Left lung (tissue), 10 donors: Measurements from ENCODE around the gene MANBA. TPM values are rescaled to one million over a fixed set of nuclear protein-coding genes. Genes with fewer than 3 reads are reported as not detected.

Experiments used
- ATAC-seq: fragments of 200-7000 bp; cut with Tn5 transposase; one replicate; pipeline ENCODE4 v1.9.1; 2020; ENCODE audit warnings: moderate library complexity
- DNase-seq, 4 donors: peaks; one replicate each; pipeline ENCODE4 v3.0.0-alpha.2; 2013 to 2020
- H3K27ac ChIP-seq, 2 donors: fragments of 200-600 bp; sonication (generic) in 1 of 2; one replicate each; pipeline versions ENCODE4 v1.5.0 to v1.8.0; 2020 to 2021
- H3K27me3 ChIP-seq, 2 donors: fragments of 200-600 bp; sonication (generic) in 1 of 2; one replicate each; pipeline versions ENCODE4 v1.5.0 to v1.8.0; 2020 to 2021
- H3K36me3 ChIP-seq, 2 donors: fragments of 200-600 bp; sonication (generic) in 1 of 2; one replicate each; pipeline versions ENCODE4 v1.5.0 to v1.8.0; 2020 to 2021
- H3K4me1 ChIP-seq, 2 donors: fragments of 200-600 bp; one replicate each; pipeline ENCODE4 v1.8.0; 2021
- H3K4me3 ChIP-seq, 2 donors: fragments of 200-600 bp; sonication (generic) in 1 of 2; one replicate each; pipeline versions ENCODE4 v1.5.0 to v1.8.0; 2020 to 2021; ENCODE audit warnings: mild to moderate bottlenecking in 1 of 2
- H3K9me3 ChIP-seq, 2 donors: fragments of 200-600 bp; sonication (generic) in 1 of 2; one replicate each; pipeline versions ENCODE4 v1.5.0 to v1.8.0; 2020 to 2021
- CTCF ChIP-seq, 2 donors: fragments of 200-600 bp; sonication (generic) in 1 of 2; IDR thresholded peaks; one replicate each; pipeline versions ENCODE4 v1.5.0 to v1.8.0; 2021; ENCODE audit warnings: antibody characterized with exemption in 2 of 2
- intact Hi-C, 2 donors: fragments of 100-400 bp; cut with DNase I; formaldehyde crosslinking; loops; one replicate each; pipeline versions ENCODE4 v1.11.2 to v1.14.2; 2022
- polyA plus RNA-seq, 6 donors: library from polyadenylated mRNA; unstranded; fragments of 120-200 nt; gene quantifications; one replicate each; pipeline ENCODE4 v1.2.1, GENCODE V29; 2013; ENCODE audit not compliant: insufficient read length in 6 of 6
- total RNA-seq, 2 donors: library from RNA; stranded (reverse); fragmentation: NEBNext Ultra II Directional; extraction: Animal tissue kit (Norgen Biotek cat#: 25700); gene quantifications; one replicate each; pipeline ENCODE4 v1.2.1, GENCODE V29; 2021
- donor health status: DM: no; HTN: yes; CAD: no.
- donor health status: DM: no; HTN: no; CAD: no.

Gene MANBA
- total and polyA plus RNA-seq, 8 donors: 31.3 to 57.0 (median 36.4) TPM

- no peak for ATAC-seq
- no peak for TF ChIP-seq CTCF (IDR thresholded peaks at IDR 0.05)
- Histone ChIP-seq H3K27me3 (no peaks in the 10 kb centered on the region), H3K4me1 (no peaks in the 10 kb centered on the region), H3K9me3 (no peaks in the 10 kb centered on the region), H3K36me3 (peaks cover 0 to 48% of the 10 kb centered on the region in 2 donors), H3K4me3 (no peak overlapping the region), H3K27ac (peak overlapping the region in 1 of 2 donors; percentile 40)
- no peak for DNase-seq
- intact Hi-C loops: no loop called here
These were observed 119.0 kb downstream of the MANBA start for GRCh38 chr4:102641793-102642192.

GRCh38 chr4:102640669-102641068, 120.1 kb downstream of the MANBA start:
- no peaks in the 10 kb centered on the region for H3K9me3 ChIP-seq
- DNase-seq: no peak
- H3K27ac ChIP-seq: no peak overlapping the region
- H3K4me3 ChIP-seq: no peak overlapping the region
- no peak for ATAC-seq
- intact Hi-C loops: no loop called here
- TF ChIP-seq CTCF (IDR thresholded peaks at IDR 0.05): no peak
- no peaks in the 10 kb centered on the region for H3K4me1 ChIP-seq
- peaks cover 0 to 45% of the 10 kb centered on the region in 2 donors for H3K36me3 ChIP-seq
- no peaks in the 10 kb centered on the region for H3K27me3 ChIP-seq

GRCh38 chr4:102639598-102639997, 121.2 kb downstream of the MANBA start:
- intact Hi-C loops: no loop called here
- no peak for ATAC-seq

GRCh38 chr4:102638621-102639020, 122.1 kb downstream of the MANBA start:
- H3K9me3 ChIP-seq: no peaks in the 10 kb centered on the region
- no peaks in the 10 kb centered on the region for H3K27me3 ChIP-seq
- intact Hi-C loops: no loop called here
- TF ChIP-seq CTCF (IDR thresholded peaks at IDR 0.05): no peak
- no peak for DNase-seq
- H3K27ac ChIP-seq: no peak overlapping the region
- H3K4me1 ChIP-seq: no peaks in the 10 kb centered on the region
- no peak for ATAC-seq
- H3K4me3 ChIP-seq: no peak overlapping the region
- H3K36me3 ChIP-seq: peaks cover 0 to 60% of the 10 kb centered on the region in 2 donors

More at GRCh38 chr4:102639598-102639997, 121.2 kb downstream of the MANBA start:
- H3K27me3 ChIP-seq: no peaks in the 10 kb centered on the region
- no peaks in the 10 kb centered on the region for H3K4me1 ChIP-seq
- no peak for DNase-seq
- peaks cover 0 to 52% of the 10 kb centered on the region in 2 donors for H3K36me3 ChIP-seq
- no peak for TF ChIP-seq CTCF (IDR thresholded peaks at IDR 0.05)
- no peak overlapping the region for H3K27ac ChIP-seq
- no peak overlapping the region for H3K4me3 ChIP-seq
- H3K9me3 ChIP-seq: no peaks in the 10 kb centered on the region

GRCh38 chr4:102637391-102637790, 123.4 kb downstream of the MANBA start:
- TF ChIP-seq CTCF (IDR thresholded peaks at IDR 0.05): no peak
- intact Hi-C loops: no loop called here
- Histone ChIP-seq H3K4me1 (no peaks in the 10 kb centered on the region), H3K4me3 (no peak overlapping the region), H3K27me3 (no peaks in the 10 kb centered on the region), H3K27ac (no peak overlapping the region), H3K9me3 (no peaks in the 10 kb centered on the region), H3K36me3 (peaks cover 0 to 67% of the 10 kb centered on the region in 2 donors)
- no peak for DNase-seq
- ATAC-seq: peak; percentile 54
